ENCODE data around the gene IDH3B. TPM values are rescaled to one million over a fixed set of nuclear protein-coding genes. Genes with fewer than 3 reads are reported as not detected.

The IDH3B gene
- total RNA-seq, 2 donors from 2014 or later = 65.4 to 77.1 TPM

DNA sequence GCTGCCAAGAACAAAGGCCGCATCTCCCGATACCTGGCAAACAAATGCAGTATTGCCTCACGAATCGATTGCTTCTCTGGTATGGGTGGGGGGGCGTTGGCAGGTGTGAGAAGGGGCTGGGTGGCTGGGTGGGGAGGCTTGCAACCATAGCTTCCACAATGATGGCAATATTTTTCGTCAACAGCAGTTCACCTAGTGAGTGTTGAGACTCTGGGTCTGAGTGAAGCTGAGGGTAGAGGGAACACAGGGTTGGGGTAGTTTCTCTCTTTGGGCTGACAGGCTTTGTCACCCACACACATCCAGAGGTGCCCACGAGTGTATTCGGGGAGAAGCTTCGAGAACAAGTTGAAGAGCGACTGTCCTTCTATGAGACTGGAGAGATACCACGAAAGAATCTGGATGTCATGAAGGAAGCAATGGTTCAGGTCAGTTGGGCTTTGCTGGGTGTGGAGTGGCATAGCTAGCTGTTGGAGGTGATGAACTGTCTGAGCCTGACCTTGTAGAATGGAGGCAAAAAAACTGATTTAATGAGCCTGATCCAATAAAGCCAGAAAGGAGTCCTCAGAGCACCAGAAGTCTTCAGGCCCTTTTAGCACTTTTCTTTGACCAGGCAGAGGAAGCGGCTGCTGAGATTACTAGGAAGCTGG, 7.4 kb downstream of the IDH3B start:
- peaks cover 5 to 48% of the 10 kb centered on the region in 2 donors for H3K36me3 ChIP-seq (replicated peaks in 1 of 2; ENCODE audit: insufficient read depth in 1 of 2, low read depth in 2 of 2)

DNA sequence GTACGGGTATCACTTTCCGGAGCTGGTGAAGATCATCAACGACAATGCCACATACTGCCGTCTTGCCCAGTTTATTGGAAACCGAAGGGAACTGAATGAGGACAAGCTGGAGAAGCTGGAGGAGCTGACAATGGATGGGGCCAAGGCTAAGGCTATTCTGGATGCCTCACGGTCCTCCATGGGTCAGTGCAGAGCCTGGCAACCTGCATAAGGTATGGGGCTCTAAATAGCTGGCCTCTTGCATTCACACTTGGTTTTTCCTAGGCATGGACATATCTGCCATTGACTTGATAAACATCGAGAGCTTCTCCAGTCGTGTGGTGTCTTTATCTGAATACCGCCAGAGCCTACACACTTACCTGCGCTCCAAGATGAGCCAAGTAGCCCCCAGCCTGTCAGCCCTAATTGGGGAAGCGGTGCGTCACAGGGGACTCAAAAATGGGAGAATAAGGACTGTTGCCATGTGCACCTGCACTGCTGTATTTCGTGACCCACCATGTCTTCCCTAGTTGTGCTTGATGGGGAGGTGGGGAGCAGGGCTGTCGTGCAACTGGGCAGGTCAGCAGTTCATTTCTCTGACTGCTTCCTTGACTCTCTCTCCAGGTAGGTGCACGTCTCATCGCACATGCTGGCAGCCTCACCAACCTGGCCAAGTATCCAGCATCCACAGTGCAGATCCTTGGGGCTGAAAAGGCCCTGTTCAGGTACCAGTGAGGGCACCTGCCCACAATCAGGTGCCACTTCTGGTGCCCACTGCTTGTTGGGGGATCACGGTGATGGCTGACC, 8.5 kb downstream of the IDH3B start:
- WGBS, 2 donors = 90 to 94% methylated on average over 14 to 17 of the region's 17 CpGs

More for the DNA sequence above, 7.4 kb downstream of the IDH3B start:
- no peaks in the 10 kb centered on the region for H3K9me3 ChIP-seq
- no peak overlapping the region for H3K4me3 ChIP-seq
- H3K4me1 ChIP-seq = peaks cover 21% of the 10 kb centered on the region
- no peak for ATAC-seq
- H3K27me3 ChIP-seq = no peaks in the 10 kb centered on the region
- H3K27ac ChIP-seq = no peak overlapping the region
- 88% methylated on average over 12 of the region's 12 CpGs for WGBS, 2 donors
- intact Hi-C loops (cut with DNase I) = no loop called here
- no peak for DNase-seq
- TF ChIP-seq POLR2A (IDR thresholded peaks at IDR 0.05) = no peak
- TF ChIP-seq, protein P1, sequence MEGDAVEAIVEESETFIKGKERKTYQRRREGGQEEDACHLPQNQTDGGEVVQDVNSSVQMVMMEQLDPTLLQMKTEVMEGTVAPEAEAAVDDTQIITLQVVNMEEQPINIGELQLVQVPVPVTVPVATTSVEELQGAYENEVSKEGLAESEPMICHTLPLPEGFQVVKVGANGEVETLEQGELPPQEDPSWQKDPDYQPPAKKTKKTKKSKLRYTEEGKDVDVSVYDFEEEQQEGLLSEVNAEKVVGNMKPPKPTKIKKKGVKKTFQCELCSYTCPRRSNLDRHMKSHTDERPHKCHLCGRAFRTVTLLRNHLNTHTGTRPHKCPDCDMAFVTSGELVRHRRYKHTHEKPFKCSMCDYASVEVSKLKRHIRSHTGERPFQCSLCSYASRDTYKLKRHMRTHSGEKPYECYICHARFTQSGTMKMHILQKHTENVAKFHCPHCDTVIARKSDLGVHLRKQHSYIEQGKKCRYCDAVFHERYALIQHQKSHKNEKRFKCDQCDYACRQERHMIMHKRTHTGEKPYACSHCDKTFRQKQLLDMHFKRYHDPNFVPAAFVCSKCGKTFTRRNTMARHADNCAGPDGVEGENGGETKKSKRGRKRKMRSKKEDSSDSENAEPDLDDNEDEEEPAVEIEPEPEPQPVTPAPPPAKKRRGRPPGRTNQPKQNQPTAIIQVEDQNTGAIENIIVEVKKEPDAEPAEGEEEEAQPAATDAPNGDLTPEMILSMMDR (IDR thresholded peaks at IDR 0.05) = no peak

DNA sequence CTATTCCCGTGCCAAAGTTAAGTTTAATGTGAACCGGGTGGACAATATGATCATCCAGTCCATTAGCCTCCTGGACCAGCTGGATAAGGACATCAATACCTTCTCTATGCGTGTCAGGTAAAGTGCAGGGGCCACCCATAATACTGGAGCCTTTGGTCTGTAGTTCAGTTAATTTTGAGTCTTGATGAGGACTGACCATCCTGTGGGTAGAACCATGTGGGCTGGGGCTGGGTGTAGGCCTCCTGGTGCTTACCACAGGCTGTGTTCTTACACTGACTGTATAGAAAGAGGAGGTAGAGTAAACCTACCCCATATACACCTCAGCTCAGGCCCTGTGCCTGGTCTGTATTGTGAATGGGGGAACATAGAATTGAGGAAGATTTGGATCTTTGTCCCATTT, 9.2 kb downstream of the IDH3B start:
- TF ChIP-seq POLR2A (IDR thresholded peaks at IDR 0.05) = no peak
- TF ChIP-seq, protein P1 (IDR thresholded peaks at IDR 0.05) = no peak
- ATAC-seq (no peak), DNase-seq (no peak)
- WGBS, 2 donors = 89 to 94% methylated on average over 2 to 3 of the region's 3 CpGs
- no peaks in the 10 kb centered on the region for H3K27me3 ChIP-seq
- no peak overlapping the region for H3K4me3 ChIP-seq
- H3K36me3 ChIP-seq (replicated peaks in 1 of 2; ENCODE audit: insufficient read depth in 1 of 2, low read depth in 2 of 2) = peaks cover 5 to 40% of the 10 kb centered on the region in 2 donors
- H3K27ac ChIP-seq = no peak overlapping the region
- peaks cover 29% of the 10 kb centered on the region for H3K4me1 ChIP-seq
- H3K9me3 ChIP-seq = no peaks in the 10 kb centered on the region
- intact Hi-C loops (cut with DNase I) = no loop called here

More for the DNA sequence above, 8.5 kb downstream of the IDH3B start:
- Histone ChIP-seq H3K4me3 (no peak overlapping the region), H3K9me3 (no peaks in the 10 kb centered on the region), H3K36me3 (replicated peaks in 1 of 2; ENCODE audit: insufficient read depth in 1 of 2, low read depth in 2 of 2) (peaks cover 5 to 45% of the 10 kb centered on the region in 2 donors), H3K4me1 (peaks cover 29% of the 10 kb centered on the region), H3K27me3 (no peaks in the 10 kb centered on the region), H3K27ac (no peak overlapping the region)
- TF ChIP-seq, protein P1 (IDR thresholded peaks at IDR 0.05) = no peak
- TF ChIP-seq POLR2A (IDR thresholded peaks at IDR 0.05) = no peak
- no peak for DNase-seq
- intact Hi-C loops (cut with DNase I) = no loop called here
- ATAC-seq = no peak

DNA sequence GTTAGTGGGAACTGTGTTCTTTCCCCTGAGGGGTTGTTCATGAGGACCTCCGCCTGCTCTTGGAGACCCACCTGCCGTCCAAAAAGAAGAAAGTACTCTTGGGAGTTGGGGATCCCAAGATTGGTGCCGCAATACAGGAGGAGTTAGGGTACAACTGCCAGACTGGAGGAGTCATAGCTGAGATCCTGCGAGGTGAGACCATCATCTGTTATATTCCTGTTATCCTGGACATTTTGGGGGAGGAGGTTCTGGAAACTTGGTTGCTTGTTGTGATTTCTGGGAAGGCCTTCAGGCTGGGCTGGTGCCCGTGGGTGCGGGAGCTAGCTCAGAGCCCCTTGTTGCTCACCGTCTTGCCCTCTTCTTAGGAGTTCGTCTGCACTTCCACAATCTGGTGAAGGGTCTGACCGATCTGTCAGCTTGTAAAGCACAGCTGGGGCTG, 9.6 kb downstream of the IDH3B start:
- 80 to 98% methylated on average over 5 of the region's 9 CpGs for WGBS, 2 donors
- H3K4me1 ChIP-seq = peaks cover 29% of the 10 kb centered on the region
- intact Hi-C loops (cut with DNase I) = no loop called here
- no peak overlapping the region for H3K27ac ChIP-seq
- DNase-seq (no peak), ATAC-seq (no peak)
- no peak overlapping the region for H3K4me3 ChIP-seq
- H3K27me3 ChIP-seq = no peaks in the 10 kb centered on the region
- H3K9me3 ChIP-seq = no peaks in the 10 kb centered on the region
- TF ChIP-seq, protein P1 (IDR thresholded peaks at IDR 0.05) = no peak
- TF ChIP-seq POLR2A (IDR thresholded peaks at IDR 0.05) = no peak
- peaks cover 5 to 40% of the 10 kb centered on the region in 2 donors for H3K36me3 ChIP-seq (replicated peaks in 1 of 2; ENCODE audit: insufficient read depth in 1 of 2, low read depth in 2 of 2)
